H9 (cell line): ENCODE data around the gene TUBD1. TPM values are rescaled to one million over a fixed set of nuclear protein-coding genes. Genes with fewer than 3 reads are reported as not detected.

Experiments
- DNase-seq: peaks from one replicate; pipeline ENCODE4 v3.0.0-alpha.2; 2017
- H2AFZ ChIP-seq: one replicate; pipeline ENCODE4 v1.6.1; 2013; ENCODE audit warnings: mild to moderate bottlenecking, low read length, control low read depth, moderate library complexity
- H2AK5ac ChIP-seq: 2 replicates; pipeline ENCODE4 v1.6.1; 2013; ENCODE audit warnings: low read length, control low read depth, mixed read lengths; ENCODE audit not compliant: insufficient read length
- H2BK120ac ChIP-seq: one replicate; pipeline ENCODE4 v1.6.1; 2013; ENCODE audit warnings: low read depth, mild to moderate bottlenecking, low read length, control low read depth, inconsistent platforms; ENCODE audit not compliant: poor library complexity, severe bottlenecking
- H2BK12ac ChIP-seq: 2 replicates; pipeline ENCODE4 v1.6.1; 2013; ENCODE audit warnings: low read length, control low read depth, mixed read lengths, low read depth; ENCODE audit not compliant: insufficient read length
- H2BK15ac ChIP-seq: 2 replicates; pipeline ENCODE4 v1.6.1; 2013; ENCODE audit warnings: low read depth, low read length, control low read depth
- H2BK20ac ChIP-seq: one replicate; pipeline ENCODE4 v1.6.1; 2013; ENCODE audit warnings: low read depth, mild to moderate bottlenecking, low read length, control low read depth, inconsistent platforms; ENCODE audit not compliant: poor library complexity, severe bottlenecking
- H2BK5ac ChIP-seq: 2 replicates; pipeline ENCODE4 v1.6.1; 2013; ENCODE audit warnings: low read length, control low read depth, mixed read lengths; ENCODE audit not compliant: insufficient read length
- H3K14ac ChIP-seq: 2 replicates; pipeline ENCODE4 v1.6.1; 2013; ENCODE audit warnings: low read length, control low read depth; ENCODE audit not compliant: insufficient read depth
- H3K18ac ChIP-seq: 2 replicates; pipeline ENCODE4 v1.6.1; 2013; ENCODE audit warnings: low read depth, mild to moderate bottlenecking, mixed read lengths, low read length, control low read depth; ENCODE audit not compliant: insufficient read length
- H3K23ac ChIP-seq: 2 replicates; pipeline ENCODE4 v1.6.1; 2013; ENCODE audit warnings: low read length, control low read depth, mixed read lengths, low read depth; ENCODE audit not compliant: insufficient read length
- H3K23me2 ChIP-seq: 2 replicates; pipeline ENCODE4 v1.6.1; 2013; ENCODE audit warnings: low read depth, mild to moderate bottlenecking, mixed read lengths, low read length, control low read depth; ENCODE audit not compliant: insufficient read length, poor library complexity, severe bottlenecking
- H3K27ac ChIP-seq: 2 replicates; pipeline ENCODE4 v1.5.1; 2013; ENCODE audit warnings: low read length, control low read depth, mixed read lengths, low read depth; ENCODE audit not compliant: insufficient read length
- H3K27me3 ChIP-seq: 2 replicates; pipeline ENCODE4 v1.6.1; 2013; ENCODE audit warnings: low read length, control low read depth, inconsistent platforms; ENCODE audit not compliant: insufficient read depth
- H3K4ac ChIP-seq: 2 replicates; pipeline ENCODE4 v1.6.1; 2013; ENCODE audit warnings: low read depth, mild to moderate bottlenecking, control low read depth, inconsistent platforms, low read length, moderate library complexity
- H3K4me1 ChIP-seq: 2 replicates; pipeline ENCODE4 v1.6.1; 2013; ENCODE audit warnings: low read length, control low read depth, inconsistent platforms; ENCODE audit not compliant: insufficient read depth
- H3K4me2 ChIP-seq: 2 replicates; pipeline ENCODE4 v1.6.1; 2013; ENCODE audit warnings: low read length, control low read depth, mixed read lengths; ENCODE audit not compliant: insufficient read length, insufficient read depth
- H3K56ac ChIP-seq: 2 replicates; pipeline ENCODE4 v1.6.1; 2013; ENCODE audit warnings: low read depth, mild to moderate bottlenecking, mixed read lengths, low read length, control low read depth; ENCODE audit not compliant: insufficient read length
- H3K79me1 ChIP-seq: 2 replicates; pipeline ENCODE4 v1.6.1; 2013; ENCODE audit warnings: low read depth, mild to moderate bottlenecking, moderate library complexity, low read length, control low read depth, inconsistent platforms; ENCODE audit not compliant: insufficient read depth, poor library complexity, severe bottlenecking
- H3K79me2 ChIP-seq: 2 replicates; pipeline ENCODE4 v1.6.1; 2013; ENCODE audit warnings: low read length, control low read depth, inconsistent platforms; ENCODE audit not compliant: insufficient read depth
- H3K9ac ChIP-seq: 2 replicates; pipeline ENCODE4 v1.6.1; 2013; ENCODE audit warnings: low read length, control low read depth, mixed read lengths; ENCODE audit not compliant: insufficient read length; ENCODE audit errors: extremely low read depth
- H3K9me3 ChIP-seq: one replicate; pipeline ENCODE4 v1.6.1; 2013; ENCODE audit warnings: low read depth, low read length, inconsistent platforms; ENCODE audit not compliant: control insufficient read depth
- H3T11ph ChIP-seq: one replicate; pipeline ENCODE4 v1.6.1; 2013; ENCODE audit warnings: mild to moderate bottlenecking, low read length, control low read depth, inconsistent platforms
- H4K20me1 ChIP-seq: one replicate; pipeline ENCODE4 v1.6.1; 2013; ENCODE audit not compliant: control insufficient read depth, insufficient read length, insufficient read depth
- H4K5ac ChIP-seq: 2 replicates; pipeline ENCODE4 v1.6.1; 2013; ENCODE audit warnings: low read depth, mild to moderate bottlenecking, mixed read lengths, low read length, control low read depth; ENCODE audit not compliant: insufficient read length
- H4K8ac ChIP-seq: replicated peaks from 2 replicates; pipeline ENCODE4 v1.6.1; 2013; ENCODE audit warnings: low read length, control low read depth, mixed read lengths, low read depth; ENCODE audit not compliant: insufficient read length
- H4K91ac ChIP-seq: 2 replicates; pipeline ENCODE4 v1.6.1; 2013; ENCODE audit warnings: low read depth, mild to moderate bottlenecking, moderate library complexity, mixed read lengths, low read length, control low read depth; ENCODE audit not compliant: insufficient read length
- H3K27ac Mint-ChIP-seq, 3 experiments: 2 replicates in 2 of 3; 3 replicates in 1 of 3; pipeline ENCODE4 v1.8.0; 2020 to 2021; ENCODE audit warnings: mixed read lengths in 3 of 3, mild to moderate bottlenecking in 1 of 3, moderate library complexity in 1 of 3
- H3K27me3 Mint-ChIP-seq: 2 replicates; pipeline ENCODE4 v1.8.0; 2021; ENCODE audit warnings: low read depth, mild to moderate bottlenecking, moderate library complexity, mixed read lengths
- H3K36me3 Mint-ChIP-seq, 3 experiments: 2 replicates in 2 of 3; 3 replicates in 1 of 3; pipeline ENCODE4 v1.8.0; 2020 to 2021; ENCODE audit warnings: low read depth in 3 of 3, mixed read lengths in 3 of 3; ENCODE audit not compliant: insufficient read depth in 1 of 3
- H3K4me1 Mint-ChIP-seq, 2 experiments: 2 replicates each; pipeline ENCODE4 v1.8.0; 2020; ENCODE audit warnings: mixed read lengths in 2 of 2
- H3K4me3 Mint-ChIP-seq, 2 experiments: 2 replicates in 1 of 2; 3 replicates in 1 of 2; pipeline ENCODE4 v1.8.0; 2020 to 2021; ENCODE audit warnings: mild to moderate bottlenecking in 2 of 2, mixed read lengths in 2 of 2, moderate library complexity in 1 of 2
- H3K9me3 Mint-ChIP-seq, 2 experiments: 2 replicates in 1 of 2; 3 replicates in 1 of 2; pipeline ENCODE4 v1.8.0; 2020; ENCODE audit warnings: mild to moderate bottlenecking in 2 of 2, mixed read lengths in 2 of 2, moderate library complexity in 1 of 2
- CTCF ChIP-seq: fragments of 200-600 bp; sonication (generic); conservative IDR thresholded peaks from 3 replicates; pipeline ENCODE4 v1.8.0; 2021; ENCODE audit warnings: antibody characterized with exemption, mild to moderate bottlenecking
- WGBS: extraction: QIAGEN DNeasy Blood & Tissue Kit; methylation state at CpG from one replicate; pipeline ENCODE4 v1.1.7; 2013; ENCODE audit warnings: missing lambda C conversion rate, low lambda C conversion rate, mixed read lengths; ENCODE audit not compliant: insufficient read length; ENCODE audit errors: extremely low coverage; 5-methylcytosine and 5-hydroxymethylcytosine counted together
- total RNA-seq: library from RNA; stranded (reverse); gene quantifications from 2 replicates; pipeline ENCODE4 v1.2.1, GENCODE V29; 2021

TUBD1 gene
- total RNA-seq, 1 experiment from 2014 or later, result 26.4 TPM

GRCh38 chr17:59892251-59892923, 356 bp downstream of the TUBD1 start:
- H3K14ac ChIP-seq, result no peak overlapping the region

More at GRCh38 chr17:59892251-59892923, 356 bp downstream of the TUBD1 start:
- Histone ChIP-seq H4K8ac (no peak overlapping the region), H2BK12ac (no peak overlapping the region), H3K27me3 (no peaks in the 10 kb centered on the region; the same call in 1 of the 2 replicates), H3K79me1 (no peaks in the 10 kb centered on the region), H2BK15ac (no peak overlapping the region), H3K4ac (no peak overlapping the region), H4K5ac (no peak overlapping the region), H3K23me2 (no peaks in the 10 kb centered on the region), H2AFZ (no peak overlapping the region), H2BK120ac (no peak overlapping the region), H3K9ac (peak overlapping the region; percentile 2), H3K79me2 (peaks cover 5% of the 10 kb centered on the region; the same call in 1 of the 2 replicates), H3K4me2 (peak overlapping the region; percentile 71), H4K91ac (no peak overlapping the region), H3K18ac (no peak overlapping the region), H2BK5ac (no peak overlapping the region), H3K27ac (no peak overlapping the region), H4K20me1 (no peaks in the 10 kb centered on the region), H3K23ac (no peak overlapping the region), H2BK20ac (no peak overlapping the region), H3K4me1 (no peaks in the 10 kb centered on the region), H3T11ph (no peak overlapping the region), H3K9me3 (no peaks in the 10 kb centered on the region), H2AK5ac (no peak overlapping the region), H3K56ac (no peak overlapping the region)
- Mint-ChIP-seq H3K4me3 (peak overlapping the region; percentile 93 to 99), H3K4me1 (peaks cover 8 to 13% of the 10 kb centered on the region in 2 experiments), H3K27ac (peak overlapping the region in 2 of 3 experiments; percentile 84 to 92; a peak in 5 of 7 replicates), H3K9me3 (no peaks in the 10 kb centered on the region), H3K27me3 (no peaks in the 10 kb centered on the region; the same call in 1 of the 2 replicates), H3K36me3 (peaks cover 8 to 24% (median 21%) of the 10 kb centered on the region in 3 experiments; a peak in 6 of 7 replicates)
- no peak for DNase-seq
- no CpG with 5 or more reads among the region's 25 CpGs for WGBS
- TF ChIP-seq CTCF, result no peak
